HepG2 (cell line): Measurements from ENCODE around the gene NAIF1. TPM values are rescaled to one million over a fixed set of nuclear protein-coding genes. Genes with fewer than 3 reads are reported as not detected.

Experiments
- GABPB1 ChIP-seq: IDR thresholded peaks from 2 replicates; pipeline ENCODE4 v1.6.1; 2016; ENCODE audit warnings: mild to moderate bottlenecking, missing genetic modification reagents, moderate library complexity, missing compliant biosample characterization
- MAFG ChIP-seq: sonication (generic); formaldehyde crosslinking; IDR thresholded peaks from 2 replicates; pipeline ENCODE4 v1.5.1; 2020; ENCODE audit warnings: mild to moderate bottlenecking, missing genetic modification reagents
- MAFK ChIP-seq, 2 experiments: IDR thresholded peaks in 1 of 2; conservative IDR thresholded peaks in 1 of 2; 2 replicates each; pipeline ENCODE4 v1.6.1; 2011; ENCODE audit warnings: improper control_type of control experiment in 2 of 2, low read length in 2 of 2
- MED1 ChIP-seq: sonication (generic); formaldehyde crosslinking; IDR thresholded peaks from 2 replicates; pipeline ENCODE4 v1.4.0; 2020; ENCODE audit warnings: missing genetic modification reagents
- NFATC3 ChIP-seq: sonication (generic); formaldehyde crosslinking; IDR thresholded peaks from 2 replicates; pipeline ENCODE4 v1.5.1; 2020; ENCODE audit warnings: mild to moderate bottlenecking, missing genetic modification reagents
- PRPF4 ChIP-seq: fragments of 200-400 bp; formaldehyde crosslinking; IDR thresholded peaks from 2 replicates; pipeline ENCODE4 v1.6.1; 2016; ENCODE audit warnings: low read length, low read depth; ENCODE audit not compliant: poor library complexity, severe bottlenecking
- TOPORS ChIP-seq: sonication (generic); formaldehyde crosslinking; IDR thresholded peaks from 2 replicates; pipeline ENCODE4 v1.8.0; 2023; ENCODE audit warnings: mild to moderate bottlenecking, missing genetic modification reagents
- ZBTB38 ChIP-seq: sonication (generic); formaldehyde crosslinking; IDR thresholded peaks from 2 replicates; pipeline ENCODE4 v1.5.1; 2020; ENCODE audit warnings: mild to moderate bottlenecking, missing genetic modification reagents
- ZBTB42 ChIP-seq: sonication (generic); formaldehyde crosslinking; IDR thresholded peaks from 2 replicates; pipeline ENCODE4 v1.5.0; 2020; ENCODE audit warnings: mild to moderate bottlenecking, missing genetic modification reagents
- ZNF180 ChIP-seq: sonication (generic); formaldehyde crosslinking; IDR thresholded peaks from 2 replicates; pipeline ENCODE4 v1.4.0; 2020; ENCODE audit warnings: low read depth, missing genetic modification reagents, borderline replicate concordance
- polyA plus RNA-seq, 8 experiments: library from polyadenylated mRNA; depleted of rRNA in 3 of 8; stranded (reverse) in 7 of 8; unstranded in 1 of 8; fragments of >200 nt; fragmentation: Illumina TruSeq in 4 of 8; extraction: Trizol in 4 of 8; gene quantifications; 2 replicates each; pipeline versions ENCODE4 v1.2.1 to v1.2.3, GENCODE V29; 2011 to 2016; ENCODE audit warnings: low read depth in 4 of 8, missing spikeins in 1 of 8, mixed read lengths in 1 of 8; ENCODE audit not compliant: insufficient read depth in 1 of 8
- total RNA-seq, 5 experiments: library from RNA; depleted of rRNA; stranded (reverse); fragments of >200 nt; fragmentation: Illumina TruSeq; extraction: Trizol; gene quantifications; 2 replicates each; pipeline ENCODE4 v1.2.3, GENCODE V29; 2016; ENCODE audit warnings: low read depth in 1 of 5
- TF ChIP-seq, protein P1 (sequence below): IDR thresholded peaks from 2 replicates; pipeline ENCODE4 v1.4.0; 2020; ENCODE audit warnings: mild to moderate bottlenecking, missing genetic modification reagents
- TF ChIP-seq, protein P2 (sequence below): sonication (generic); formaldehyde crosslinking; IDR thresholded peaks from 2 replicates; pipeline ENCODE4 v1.4.0; 2020; ENCODE audit warnings: missing genetic modification reagents, mild to moderate bottlenecking, borderline replicate concordance
- TF ChIP-seq, protein P3 (sequence below): sonication (generic); formaldehyde crosslinking; IDR thresholded peaks from 2 replicates; pipeline ENCODE4 v1.4.0; 2020; ENCODE audit warnings: missing genetic modification reagents, borderline replicate concordance
- TF ChIP-seq, protein P4 (sequence below): sonication (generic); formaldehyde crosslinking; IDR thresholded peaks from 2 replicates; pipeline ENCODE4 v1.4.0; 2020; ENCODE audit warnings: missing genetic modification reagents

Gene NAIF1
- total and polyA plus RNA-seq, 2 of the 13 experiments (the other 11 are each of a cell fraction or from before 2014, with no cell fraction given): 6.0 to 6.9 TPM

DNA sequence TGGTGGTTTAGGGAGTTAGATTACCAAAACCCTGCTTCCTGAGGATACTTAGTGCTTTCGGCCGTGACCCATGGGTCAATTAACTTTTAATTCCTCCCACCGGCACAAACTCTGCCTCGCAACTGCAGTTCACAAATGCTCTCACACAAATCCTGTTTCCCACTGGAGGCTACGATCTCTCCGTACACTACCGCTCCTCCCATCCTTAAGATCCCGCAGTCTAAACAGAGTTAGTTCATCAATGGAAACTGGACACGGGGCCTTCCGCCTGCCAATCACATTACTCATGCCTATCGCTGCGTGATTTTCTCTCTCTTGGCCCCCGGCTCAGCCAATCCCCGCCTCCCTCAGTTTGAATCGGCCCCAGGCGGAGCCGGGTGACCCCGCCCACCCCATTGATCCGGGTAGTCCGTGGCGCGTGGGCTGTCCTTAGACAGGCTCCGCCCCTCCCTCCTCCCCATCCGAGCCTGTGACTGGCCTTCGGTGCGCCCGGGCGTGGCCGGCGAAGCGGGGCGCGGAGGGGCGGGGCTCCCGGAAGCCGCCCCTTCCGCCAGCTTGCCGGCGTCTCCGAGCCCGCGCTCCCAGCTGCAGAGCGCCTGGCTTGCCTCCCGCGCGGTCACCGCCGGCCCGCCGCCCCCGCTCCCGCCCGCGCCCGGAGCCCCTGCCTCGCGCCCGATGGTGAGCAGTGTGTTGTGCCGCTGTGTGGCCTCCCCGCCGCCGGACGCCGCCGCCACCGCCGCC is 695 bp upstream of the NAIF1 start, which contains the start of gene SLC25A25 (continued):
- TF ChIP-seq, protein P1, sequence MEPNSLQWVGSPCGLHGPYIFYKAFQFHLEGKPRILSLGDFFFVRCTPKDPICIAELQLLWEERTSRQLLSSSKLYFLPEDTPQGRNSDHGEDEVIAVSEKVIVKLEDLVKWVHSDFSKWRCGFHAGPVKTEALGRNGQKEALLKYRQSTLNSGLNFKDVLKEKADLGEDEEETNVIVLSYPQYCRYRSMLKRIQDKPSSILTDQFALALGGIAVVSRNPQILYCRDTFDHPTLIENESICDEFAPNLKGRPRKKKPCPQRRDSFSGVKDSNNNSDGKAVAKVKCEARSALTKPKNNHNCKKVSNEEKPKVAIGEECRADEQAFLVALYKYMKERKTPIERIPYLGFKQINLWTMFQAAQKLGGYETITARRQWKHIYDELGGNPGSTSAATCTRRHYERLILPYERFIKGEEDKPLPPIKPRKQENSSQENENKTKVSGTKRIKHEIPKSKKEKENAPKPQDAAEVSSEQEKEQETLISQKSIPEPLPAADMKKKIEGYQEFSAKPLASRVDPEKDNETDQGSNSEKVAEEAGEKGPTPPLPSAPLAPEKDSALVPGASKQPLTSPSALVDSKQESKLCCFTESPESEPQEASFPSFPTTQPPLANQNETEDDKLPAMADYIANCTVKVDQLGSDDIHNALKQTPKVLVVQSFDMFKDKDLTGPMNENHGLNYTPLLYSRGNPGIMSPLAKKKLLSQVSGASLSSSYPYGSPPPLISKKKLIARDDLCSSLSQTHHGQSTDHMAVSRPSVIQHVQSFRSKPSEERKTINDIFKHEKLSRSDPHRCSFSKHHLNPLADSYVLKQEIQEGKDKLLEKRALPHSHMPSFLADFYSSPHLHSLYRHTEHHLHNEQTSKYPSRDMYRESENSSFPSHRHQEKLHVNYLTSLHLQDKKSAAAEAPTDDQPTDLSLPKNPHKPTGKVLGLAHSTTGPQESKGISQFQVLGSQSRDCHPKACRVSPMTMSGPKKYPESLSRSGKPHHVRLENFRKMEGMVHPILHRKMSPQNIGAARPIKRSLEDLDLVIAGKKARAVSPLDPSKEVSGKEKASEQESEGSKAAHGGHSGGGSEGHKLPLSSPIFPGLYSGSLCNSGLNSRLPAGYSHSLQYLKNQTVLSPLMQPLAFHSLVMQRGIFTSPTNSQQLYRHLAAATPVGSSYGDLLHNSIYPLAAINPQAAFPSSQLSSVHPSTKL (CRISPR knock-in tag): no peak
- TF ChIP-seq MED1 (CRISPR knock-in tag): peak; percentile 25; the same call in 1 of the 2 replicates
- no peak for TF ChIP-seq MAFG (CRISPR knock-in tag)
- TF ChIP-seq ZBTB42 (CRISPR knock-in tag): no peak
- TF ChIP-seq, protein P2, sequence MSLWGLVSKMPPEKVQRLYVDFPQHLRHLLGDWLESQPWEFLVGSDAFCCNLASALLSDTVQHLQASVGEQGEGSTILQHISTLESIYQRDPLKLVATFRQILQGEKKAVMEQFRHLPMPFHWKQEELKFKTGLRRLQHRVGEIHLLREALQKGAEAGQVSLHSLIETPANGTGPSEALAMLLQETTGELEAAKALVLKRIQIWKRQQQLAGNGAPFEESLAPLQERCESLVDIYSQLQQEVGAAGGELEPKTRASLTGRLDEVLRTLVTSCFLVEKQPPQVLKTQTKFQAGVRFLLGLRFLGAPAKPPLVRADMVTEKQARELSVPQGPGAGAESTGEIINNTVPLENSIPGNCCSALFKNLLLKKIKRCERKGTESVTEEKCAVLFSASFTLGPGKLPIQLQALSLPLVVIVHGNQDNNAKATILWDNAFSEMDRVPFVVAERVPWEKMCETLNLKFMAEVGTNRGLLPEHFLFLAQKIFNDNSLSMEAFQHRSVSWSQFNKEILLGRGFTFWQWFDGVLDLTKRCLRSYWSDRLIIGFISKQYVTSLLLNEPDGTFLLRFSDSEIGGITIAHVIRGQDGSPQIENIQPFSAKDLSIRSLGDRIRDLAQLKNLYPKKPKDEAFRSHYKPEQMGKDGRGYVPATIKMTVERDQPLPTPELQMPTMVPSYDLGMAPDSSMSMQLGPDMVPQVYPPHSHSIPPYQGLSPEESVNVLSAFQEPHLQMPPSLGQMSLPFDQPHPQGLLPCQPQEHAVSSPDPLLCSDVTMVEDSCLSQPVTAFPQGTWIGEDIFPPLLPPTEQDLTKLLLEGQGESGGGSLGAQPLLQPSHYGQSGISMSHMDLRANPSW (CRISPR knock-in tag): no peak
- TF ChIP-seq, protein P3, sequence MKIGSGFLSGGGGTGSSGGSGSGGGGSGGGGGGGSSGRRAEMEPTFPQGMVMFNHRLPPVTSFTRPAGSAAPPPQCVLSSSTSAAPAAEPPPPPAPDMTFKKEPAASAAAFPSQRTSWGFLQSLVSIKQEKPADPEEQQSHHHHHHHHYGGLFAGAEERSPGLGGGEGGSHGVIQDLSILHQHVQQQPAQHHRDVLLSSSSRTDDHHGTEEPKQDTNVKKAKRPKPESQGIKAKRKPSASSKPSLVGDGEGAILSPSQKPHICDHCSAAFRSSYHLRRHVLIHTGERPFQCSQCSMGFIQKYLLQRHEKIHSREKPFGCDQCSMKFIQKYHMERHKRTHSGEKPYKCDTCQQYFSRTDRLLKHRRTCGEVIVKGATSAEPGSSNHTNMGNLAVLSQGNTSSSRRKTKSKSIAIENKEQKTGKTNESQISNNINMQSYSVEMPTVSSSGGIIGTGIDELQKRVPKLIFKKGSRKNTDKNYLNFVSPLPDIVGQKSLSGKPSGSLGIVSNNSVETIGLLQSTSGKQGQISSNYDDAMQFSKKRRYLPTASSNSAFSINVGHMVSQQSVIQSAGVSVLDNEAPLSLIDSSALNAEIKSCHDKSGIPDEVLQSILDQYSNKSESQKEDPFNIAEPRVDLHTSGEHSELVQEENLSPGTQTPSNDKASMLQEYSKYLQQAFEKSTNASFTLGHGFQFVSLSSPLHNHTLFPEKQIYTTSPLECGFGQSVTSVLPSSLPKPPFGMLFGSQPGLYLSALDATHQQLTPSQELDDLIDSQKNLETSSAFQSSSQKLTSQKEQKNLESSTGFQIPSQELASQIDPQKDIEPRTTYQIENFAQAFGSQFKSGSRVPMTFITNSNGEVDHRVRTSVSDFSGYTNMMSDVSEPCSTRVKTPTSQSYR (CRISPR knock-in tag): no peak
- TF ChIP-seq, protein P4, sequence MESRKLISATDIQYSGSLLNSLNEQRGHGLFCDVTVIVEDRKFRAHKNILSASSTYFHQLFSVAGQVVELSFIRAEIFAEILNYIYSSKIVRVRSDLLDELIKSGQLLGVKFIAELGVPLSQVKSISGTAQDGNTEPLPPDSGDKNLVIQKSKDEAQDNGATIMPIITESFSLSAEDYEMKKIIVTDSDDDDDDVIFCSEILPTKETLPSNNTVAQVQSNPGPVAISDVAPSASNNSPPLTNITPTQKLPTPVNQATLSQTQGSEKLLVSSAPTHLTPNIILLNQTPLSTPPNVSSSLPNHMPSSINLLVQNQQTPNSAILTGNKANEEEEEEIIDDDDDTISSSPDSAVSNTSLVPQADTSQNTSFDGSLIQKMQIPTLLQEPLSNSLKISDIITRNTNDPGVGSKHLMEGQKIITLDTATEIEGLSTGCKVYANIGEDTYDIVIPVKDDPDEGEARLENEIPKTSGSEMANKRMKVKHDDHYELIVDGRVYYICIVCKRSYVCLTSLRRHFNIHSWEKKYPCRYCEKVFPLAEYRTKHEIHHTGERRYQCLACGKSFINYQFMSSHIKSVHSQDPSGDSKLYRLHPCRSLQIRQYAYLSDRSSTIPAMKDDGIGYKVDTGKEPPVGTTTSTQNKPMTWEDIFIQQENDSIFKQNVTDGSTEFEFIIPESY (CRISPR knock-in tag): 0 out of 2 replicates have a peak, but pooled peaks have one; percentile 18
- no peak for TF ChIP-seq ZNF180 (CRISPR knock-in tag)
- no peak for TF ChIP-seq PRPF4
- TF ChIP-seq NFATC3: no peak
- TF ChIP-seq GABPB1: peak; percentile 85
- no peak for TF ChIP-seq ZBTB38 (CRISPR knock-in tag)
- TF ChIP-seq TOPORS (CRISPR knock-in tag): no peak
- no peak for TF ChIP-seq MAFK (conservative IDR thresholded peaks at IDR 0.05 in 1 of 2, IDR thresholded peaks at IDR 0.05 in 1 of 2; ENCODE audit: low read length in 2 of 2)
